Activated CD4-positive, alpha-beta T cell treated with anti-CD3 and anti-CD28 coated beads, Interleukin-2, amount 50 U/mL, for 4 hours (primary cell): ENCODE measurements around the gene ALCAM.

ENCODE experiments used
- DNase-seq, 2 experiments: peaks; one replicate each; pipeline ENCODE4 v3.0.0-alpha.2; 2020

The ALCAM gene

GRCh38 chr3:105497386-105497785 lies 130.7 kb downstream of the ALCAM start:
- DNase-seq = no peak

- DNase-seq = no peak
Measured at GRCh38 chr3:105499961-105500360, 133.3 kb downstream of the ALCAM start.

- no peak for DNase-seq
Measured at GRCh38 chr3:105502333-105502732, 135.6 kb downstream of the ALCAM start.

GRCh38 chr3:105503191-105503593 lies 136.5 kb downstream of the ALCAM start:
- DNase-seq = no peak

DNA sequence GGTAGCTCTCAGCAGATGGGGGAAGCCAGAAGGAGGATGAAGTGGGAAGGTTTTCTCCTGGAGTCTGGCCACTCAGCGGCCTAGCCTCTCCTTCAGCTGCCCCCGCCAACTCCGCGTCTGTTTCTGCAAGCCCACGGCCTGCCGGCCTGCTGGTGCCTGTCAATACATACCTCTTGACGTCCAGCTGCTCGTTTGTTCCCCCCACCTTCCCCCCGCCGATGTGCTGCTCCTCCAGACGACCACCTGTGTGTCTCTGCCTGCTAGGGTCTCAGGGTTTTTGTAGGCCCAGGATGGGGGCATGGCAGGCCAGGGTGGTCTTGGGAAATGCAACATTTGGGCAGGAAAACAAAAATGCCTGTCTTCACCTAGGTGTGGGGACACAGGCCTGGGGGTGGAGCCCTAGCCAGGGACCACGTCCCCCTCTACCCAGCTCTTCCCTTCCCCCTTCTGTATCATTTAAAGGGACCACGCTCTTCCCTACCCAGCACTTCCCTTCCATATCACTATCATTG lies 137.8 kb downstream of the ALCAM start:
- DNase-seq = no peak

DNA sequence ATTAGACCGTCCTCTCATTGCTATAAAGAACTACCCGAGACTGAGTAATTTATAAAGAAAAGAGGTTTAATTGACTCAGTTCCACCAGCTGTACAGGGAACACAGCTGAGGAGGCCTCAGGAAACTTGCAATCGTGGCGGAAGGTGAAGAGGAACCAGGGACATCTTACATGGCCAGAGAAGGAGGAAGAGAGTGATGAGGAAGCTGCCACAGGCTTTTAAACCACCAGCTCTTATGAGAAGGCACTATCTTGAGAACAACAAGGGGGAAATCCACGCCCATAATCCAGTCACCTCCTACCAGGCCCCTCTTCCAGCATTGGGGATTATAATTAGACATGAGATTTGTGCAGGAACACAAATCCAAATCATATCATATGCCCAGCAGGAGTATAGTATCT lies 138.5 kb downstream of the ALCAM start:
- no peak for DNase-seq

DNA sequence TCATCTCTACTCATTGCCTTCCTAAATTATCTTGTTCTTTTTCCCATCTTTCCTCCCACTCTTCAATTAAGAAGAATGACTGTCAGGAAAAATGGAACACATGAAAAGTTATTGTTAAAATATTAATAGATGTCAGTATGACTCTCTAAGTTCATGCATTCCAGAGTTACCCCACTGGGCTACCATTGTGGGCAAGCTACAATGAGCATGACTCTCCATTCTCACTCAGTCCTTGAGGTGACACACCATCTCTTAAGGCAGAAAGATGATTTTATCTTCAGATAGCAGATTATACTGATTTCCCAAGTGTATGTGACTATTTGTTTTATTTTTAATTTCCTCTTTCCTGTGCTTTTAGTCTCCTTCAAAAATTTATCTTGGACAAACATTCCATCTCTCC lies 144.3 kb downstream of the ALCAM start:
- DNase-seq = no peak

DNA sequence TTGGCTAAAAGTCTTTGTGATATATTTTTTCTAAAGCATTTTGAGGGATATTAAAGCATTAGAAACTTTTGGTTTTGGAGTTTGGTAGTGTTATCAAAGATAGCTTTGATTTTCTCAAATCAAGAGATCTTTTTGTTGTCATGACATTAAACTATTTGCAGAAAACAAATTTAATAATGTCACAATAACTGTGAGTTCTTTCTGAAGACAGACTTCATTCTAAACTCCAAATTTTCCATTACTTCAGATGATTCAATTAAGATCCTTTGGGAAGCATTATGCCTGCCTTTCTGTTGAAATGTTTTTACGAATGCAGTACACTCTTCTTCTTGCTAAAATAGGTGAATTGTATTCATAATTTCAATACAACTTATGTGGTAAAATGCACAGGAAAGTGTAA lies 145.4 kb downstream of the ALCAM start:
- DNase-seq = no peak

- DNase-seq = no peak
Measured at GRCh38 chr3:105513042-105513441, 146.3 kb downstream of the ALCAM start.

- no peak for DNase-seq
Measured at GRCh38 chr3:105513886-105514285, 147.2 kb downstream of the ALCAM start.

GRCh38 chr3:105515372-105515771 lies 148.7 kb downstream of the ALCAM start:
- no peak for DNase-seq

- no peak for DNase-seq
Measured at GRCh38 chr3:105516972-105517371, 150.3 kb downstream of the ALCAM start.

GRCh38 chr3:105518203-105518602 lies 151.5 kb downstream of the ALCAM start:
- no peak for DNase-seq

DNA sequence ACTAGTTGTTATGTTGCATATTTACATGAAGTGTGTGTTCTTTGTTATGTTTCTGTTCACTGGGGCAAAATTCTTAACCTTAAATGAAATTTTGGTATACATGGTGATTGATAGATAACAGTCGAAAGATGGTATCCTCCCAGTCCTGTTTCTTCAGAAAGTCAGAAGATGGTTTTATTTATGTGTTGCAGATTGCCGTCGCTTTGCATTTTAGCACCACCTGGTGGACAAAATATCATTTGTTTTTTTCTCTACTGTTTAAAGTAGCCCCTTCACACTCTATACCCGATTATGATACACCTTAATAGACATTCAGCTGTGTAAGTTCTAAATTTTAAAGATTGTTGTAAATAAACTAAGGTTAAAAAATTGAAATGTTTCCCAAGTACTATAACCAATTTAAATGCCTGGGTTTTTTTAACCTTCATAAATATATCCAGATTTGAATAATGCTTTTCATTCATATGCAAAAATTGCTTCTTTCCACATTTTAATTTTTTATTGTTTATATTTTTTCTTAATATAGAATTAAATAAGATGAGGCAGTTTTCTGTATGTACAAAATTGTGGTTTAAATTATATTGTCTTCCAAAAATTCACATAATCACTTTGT lies 152.2 kb downstream of the ALCAM start:
- DNase-seq = peak in 1 of 2 experiments; percentile 1

DNA sequence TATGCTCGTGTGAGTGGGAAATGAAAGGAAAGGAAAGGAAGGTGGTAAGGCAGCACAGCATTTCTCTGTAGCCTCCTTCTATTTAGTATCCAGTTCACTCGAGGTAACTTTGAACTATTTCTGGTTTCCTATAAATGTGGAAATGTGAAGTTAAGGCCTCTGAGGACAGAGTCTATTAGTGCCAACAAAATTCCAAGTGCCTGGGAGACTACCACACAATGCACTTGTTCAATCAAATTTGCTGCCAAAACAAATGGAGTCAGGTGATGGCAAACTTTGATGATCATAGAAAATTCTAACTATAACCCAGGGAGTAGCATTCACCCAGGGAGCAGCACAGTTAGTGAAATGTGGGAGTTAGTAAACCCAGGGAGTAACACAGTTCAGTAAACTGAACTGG lies 155.1 kb downstream of the ALCAM start:
- DNase-seq = no peak

- no peak for DNase-seq
Measured at GRCh38 chr3:105523501-105523900, 156.8 kb downstream of the ALCAM start.

DNA sequence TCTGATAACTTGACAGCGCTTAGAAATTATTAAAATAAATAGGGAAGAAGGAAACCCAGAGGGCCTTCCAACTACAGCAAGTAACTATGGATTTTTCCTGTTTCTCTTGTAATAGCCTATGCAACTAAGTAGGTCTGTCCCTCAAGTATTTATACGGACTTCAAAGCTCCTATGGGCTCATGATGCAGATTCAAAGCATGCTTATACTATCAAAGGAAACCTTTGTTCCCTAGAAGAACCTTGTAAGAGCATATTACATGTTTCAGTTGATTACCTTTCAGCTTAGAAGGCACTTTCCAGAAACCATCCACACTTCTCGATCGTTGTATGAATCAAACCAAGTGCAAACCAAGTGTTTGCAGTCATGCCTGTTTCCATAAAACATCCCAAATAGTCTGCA lies 158.8 kb downstream of the ALCAM start:
- no peak for DNase-seq

GRCh38 chr3:105526360-105527111 lies 159.8 kb downstream of the ALCAM start:
- DNase-seq = no peak

DNA sequence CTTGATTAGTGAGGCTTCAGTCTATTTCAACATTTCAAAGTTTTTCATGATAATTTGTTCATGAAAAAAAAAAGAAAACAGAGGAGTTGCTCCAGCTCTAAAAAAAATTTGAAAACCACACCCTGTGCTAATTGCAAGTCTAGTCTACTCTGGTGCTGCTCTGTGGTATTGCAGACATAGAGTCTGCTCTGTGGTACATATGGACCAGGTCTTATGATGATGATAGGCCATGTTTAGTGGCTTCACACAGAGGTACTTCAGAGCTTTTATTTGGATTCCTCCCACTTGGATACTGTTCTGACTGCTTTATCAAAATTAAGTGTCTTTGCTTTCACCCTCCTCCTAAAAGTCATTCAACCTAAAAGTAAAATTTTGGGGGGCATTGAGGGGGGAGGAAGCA lies 160.8 kb downstream of the ALCAM start:
- no peak for DNase-seq

GRCh38 chr3:105527949-105528348 lies 161.2 kb downstream of the ALCAM start:
- no peak for DNase-seq

DNA sequence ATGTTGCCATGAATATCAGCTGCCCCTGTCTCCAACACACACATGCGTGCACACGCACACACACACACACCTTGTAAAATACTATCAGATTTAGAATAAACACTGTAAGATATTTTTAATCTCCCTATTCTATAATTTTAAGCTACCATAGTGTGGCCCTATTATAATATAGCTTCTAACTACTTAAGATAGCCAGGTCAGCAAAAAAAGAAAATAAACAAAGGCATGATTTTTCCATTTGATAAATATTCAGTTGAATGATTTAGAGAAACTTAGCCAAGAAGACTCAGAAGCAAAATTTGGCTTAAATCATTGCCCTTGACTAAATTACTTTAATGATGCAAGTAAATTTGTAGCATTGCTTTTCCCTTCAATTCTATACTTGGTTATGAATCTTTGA lies 162.2 kb downstream of the ALCAM start:
- no peak for DNase-seq

DNA sequence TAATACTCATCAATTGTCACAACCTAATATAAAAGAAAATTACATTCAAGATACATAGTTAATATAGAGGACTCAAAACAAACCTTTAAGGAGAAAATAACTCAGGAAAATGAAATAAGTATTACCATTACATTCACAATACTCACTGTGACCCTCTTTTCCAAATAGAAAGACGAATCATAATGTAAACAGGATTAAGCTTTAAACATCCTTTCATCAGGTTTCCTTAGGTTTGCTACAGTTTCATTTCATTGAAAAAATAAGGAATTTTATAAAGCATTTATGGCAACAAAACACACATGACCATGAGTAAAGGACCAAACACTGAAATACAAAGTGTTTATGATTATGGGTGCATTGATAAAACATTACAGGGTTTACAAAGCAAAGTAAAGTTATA lies 162.7 kb downstream of the ALCAM start:
- no peak for DNase-seq

DNA sequence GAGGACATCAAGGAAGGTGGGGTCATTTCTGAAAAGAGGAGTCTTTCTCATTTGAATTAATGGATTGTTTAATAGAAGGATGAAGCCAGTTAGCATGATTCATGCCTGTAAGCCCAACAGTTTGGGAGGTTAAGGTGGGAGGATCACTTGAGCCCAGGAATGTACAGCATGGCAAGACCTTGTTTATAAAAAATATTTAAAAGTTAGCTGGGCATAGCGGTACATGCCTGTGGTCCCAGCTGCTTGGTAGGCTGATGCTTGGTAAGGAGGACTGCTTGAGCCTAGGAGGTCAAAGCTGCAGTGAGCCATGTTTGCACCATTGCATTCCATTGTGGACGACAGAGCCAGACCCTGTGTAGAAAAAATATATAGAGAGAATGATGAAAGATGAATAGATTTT lies 165.5 kb downstream of the ALCAM start:
- no peak for DNase-seq

- no peak for DNase-seq
Measured at GRCh38 chr3:105533960-105534359, 167.3 kb downstream of the ALCAM start.

GRCh38 chr3:105534491-105534890 lies 167.8 kb downstream of the ALCAM start:
- DNase-seq = no peak
